Peyer's patch (tissue), 4 donors: ENCODE measurements around the gene WDFY4.

Experiments used
- POLR2A ChIP-seq, 2 donors: fragments of 450-650 bp; IDR thresholded peaks; one replicate each; pipeline ENCODE4 v1.5.1; 2017; ENCODE audit warnings: antibody characterized with exemption in 2 of 2, mild to moderate bottlenecking in 2 of 2, moderate library complexity in 2 of 2
- TF ChIP-seq, protein P1 (sequence below), 6 experiments: fragments of 450-650 bp in 4 of 6; fragments of 200-600 bp in 2 of 6; sonication (generic) in 1 of 6; IDR thresholded peaks; one replicate each; pipeline ENCODE4 v1.5.1; 2017 to 2019; ENCODE audit warnings: antibody characterized with exemption in 6 of 6, mild to moderate bottlenecking in 3 of 6, moderate library complexity in 1 of 6

DNA sequence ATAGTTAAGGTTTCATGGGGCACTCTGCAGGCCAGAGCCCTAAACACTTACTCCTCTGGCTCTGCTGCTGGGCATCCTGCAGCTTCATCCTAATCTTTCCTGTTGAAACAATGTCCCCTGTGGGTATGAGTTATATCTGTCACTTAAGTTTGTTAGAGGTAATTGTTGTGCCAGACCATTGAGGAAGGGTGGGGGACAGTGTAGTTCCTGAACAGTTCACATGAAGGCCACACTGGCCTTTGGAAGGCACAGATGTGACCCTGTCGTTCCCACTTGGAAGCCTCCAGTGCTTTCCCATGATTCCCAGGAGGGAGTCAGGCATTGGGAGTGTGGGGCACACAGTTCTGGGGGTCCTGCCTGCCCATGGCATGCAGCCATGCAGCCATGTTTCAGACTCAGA is 65.3 kb downstream of the WDFY4 start:
- TF ChIP-seq, protein P1, sequence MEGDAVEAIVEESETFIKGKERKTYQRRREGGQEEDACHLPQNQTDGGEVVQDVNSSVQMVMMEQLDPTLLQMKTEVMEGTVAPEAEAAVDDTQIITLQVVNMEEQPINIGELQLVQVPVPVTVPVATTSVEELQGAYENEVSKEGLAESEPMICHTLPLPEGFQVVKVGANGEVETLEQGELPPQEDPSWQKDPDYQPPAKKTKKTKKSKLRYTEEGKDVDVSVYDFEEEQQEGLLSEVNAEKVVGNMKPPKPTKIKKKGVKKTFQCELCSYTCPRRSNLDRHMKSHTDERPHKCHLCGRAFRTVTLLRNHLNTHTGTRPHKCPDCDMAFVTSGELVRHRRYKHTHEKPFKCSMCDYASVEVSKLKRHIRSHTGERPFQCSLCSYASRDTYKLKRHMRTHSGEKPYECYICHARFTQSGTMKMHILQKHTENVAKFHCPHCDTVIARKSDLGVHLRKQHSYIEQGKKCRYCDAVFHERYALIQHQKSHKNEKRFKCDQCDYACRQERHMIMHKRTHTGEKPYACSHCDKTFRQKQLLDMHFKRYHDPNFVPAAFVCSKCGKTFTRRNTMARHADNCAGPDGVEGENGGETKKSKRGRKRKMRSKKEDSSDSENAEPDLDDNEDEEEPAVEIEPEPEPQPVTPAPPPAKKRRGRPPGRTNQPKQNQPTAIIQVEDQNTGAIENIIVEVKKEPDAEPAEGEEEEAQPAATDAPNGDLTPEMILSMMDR (IDR thresholded peaks at IDR 0.05), result no peak
- no peak for TF ChIP-seq POLR2A (IDR thresholded peaks at IDR 0.05)
